ENCODE results near the gene DDN.

Gene DDN

GRCh38 chr12:48999371-49000131 is at the start of gene DDN:
TSS of gene DDN (minus strand) at chr12:48999375. CDS start at chr12:48999287, 88 bp downstream.
- peak in 37 of 56 donors; percentile 27 to 84 (median 67) for DNase-seq

GRCh38 chr12:49048953-49049352 is 49.8 kb upstream of the DDN start:
- DNase-seq: no peak

GRCh38 chr12:49046129-49046895 is 47.1 kb upstream of the DDN start:
- DNase-seq: no peak

- DNase-seq: no peak
These were observed 45.5 kb upstream of the DDN start for GRCh38 chr12:49044660-49045059.

GRCh38 chr12:49043856-49044258 is 44.7 kb upstream of the DDN start:
- peak in 25 of 56 donors; percentile 4 to 69 (median 21) for DNase-seq

GRCh38 chr12:49043241-49043640 is 44.1 kb upstream of the DDN start:
- DNase-seq: no peak

- no peak for DNase-seq
These were observed 42.8 kb upstream of the DDN start for GRCh38 chr12:49041881-49042484.

GRCh38 chr12:49041036-49041880 is 42.1 kb upstream of the DDN start:
- DNase-seq: no peak

- no peak for DNase-seq
These were observed 41.2 kb upstream of the DDN start for GRCh38 chr12:49040364-49040855.

GRCh38 chr12:49039421-49040363 is 40.5 kb upstream of the DDN start:
- no peak for DNase-seq

GRCh38 chr12:49038291-49038955 is 39.2 kb upstream of the DDN start:
- no peak for DNase-seq

- DNase-seq: no peak
These were observed 38.7 kb upstream of the DDN start for GRCh38 chr12:49037947-49038237.

- no peak for DNase-seq
These were observed 38.2 kb upstream of the DDN start for GRCh38 chr12:49037111-49037946.

- no peak for DNase-seq
These were observed 36.9 kb upstream of the DDN start for GRCh38 chr12:49036029-49036428.

GRCh38 chr12:49034286-49034622 is 35.1 kb upstream of the DDN start:
- DNase-seq: peak in 1 of 56 donors; percentile 23

GRCh38 chr12:49033611-49034285 is 34.6 kb upstream of the DDN start:
- peak in 8 of 56 donors; percentile 2 to 32 (median 18) for DNase-seq

- peak in 1 of 56 donors; percentile 24 for DNase-seq
These were observed 33.7 kb upstream of the DDN start for GRCh38 chr12:49032679-49033447.

Measured in nucleus accumbens (tissue), 56 donors.